Glutamatergic neuron (in vitro differentiated cells): ENCODE data around the gene ITGA8. TPM values are rescaled to one million over a fixed set of nuclear protein-coding genes. Genes with fewer than 3 reads are reported as not detected.

ENCODE experiments used
- DNase-seq: peaks from one replicate; pipeline ENCODE4 v3.0.0; 2022
- H3K27ac Mint-ChIP-seq: one replicate; pipeline ENCODE4 v1.8.0; 2020; ENCODE audit warnings: mild to moderate bottlenecking, mixed read lengths, inconsistent platforms; ENCODE audit not compliant: unreplicated experiment
- H3K27me3 Mint-ChIP-seq: one replicate; pipeline ENCODE4 v1.8.0; 2020; ENCODE audit warnings: mild to moderate bottlenecking, moderate library complexity, mixed read lengths, inconsistent platforms; ENCODE audit not compliant: unreplicated experiment
- H3K36me3 Mint-ChIP-seq: one replicate; pipeline ENCODE4 v1.8.0; 2020; ENCODE audit warnings: mild to moderate bottlenecking, mixed read lengths, inconsistent platforms; ENCODE audit not compliant: unreplicated experiment
- H3K4me1 Mint-ChIP-seq: one replicate; pipeline ENCODE4 v1.8.0; 2020; ENCODE audit warnings: mild to moderate bottlenecking, low read depth, mixed read lengths, inconsistent platforms; ENCODE audit not compliant: unreplicated experiment
- H3K4me3 Mint-ChIP-seq: one replicate; pipeline ENCODE4 v1.8.0; 2020; ENCODE audit warnings: mild to moderate bottlenecking, mixed read lengths, inconsistent platforms; ENCODE audit not compliant: unreplicated experiment
- H3K9me3 Mint-ChIP-seq: one replicate; pipeline ENCODE4 v1.8.0; 2020; ENCODE audit warnings: mild to moderate bottlenecking, moderate library complexity, mixed read lengths, inconsistent platforms; ENCODE audit not compliant: unreplicated experiment
- total RNA-seq: library from RNA; stranded (reverse); fragmentation: NEBNext Ultra II Directional; extraction: Animal tissue kit (Norgen Biotek cat#: 25700); gene quantifications from one replicate; pipeline ENCODE4 v1.2.1, GENCODE V29; 2021; ENCODE audit not compliant: unreplicated experiment
- TF ChIP-seq, protein P1 (sequence below): fragments of 200-600 bp; sonication (generic); IDR thresholded peaks from one replicate; pipeline ENCODE4 v1.5.0; 2021; ENCODE audit not compliant: partially characterized antibody, unreplicated experiment

The ITGA8 gene
- total RNA-seq, 1 donor from 2014 or later: 0.93 TPM

GRCh38 chr10:15759265-15759664, 39.5 kb upstream of the ITGA8 start:
- TF ChIP-seq, protein P1, sequence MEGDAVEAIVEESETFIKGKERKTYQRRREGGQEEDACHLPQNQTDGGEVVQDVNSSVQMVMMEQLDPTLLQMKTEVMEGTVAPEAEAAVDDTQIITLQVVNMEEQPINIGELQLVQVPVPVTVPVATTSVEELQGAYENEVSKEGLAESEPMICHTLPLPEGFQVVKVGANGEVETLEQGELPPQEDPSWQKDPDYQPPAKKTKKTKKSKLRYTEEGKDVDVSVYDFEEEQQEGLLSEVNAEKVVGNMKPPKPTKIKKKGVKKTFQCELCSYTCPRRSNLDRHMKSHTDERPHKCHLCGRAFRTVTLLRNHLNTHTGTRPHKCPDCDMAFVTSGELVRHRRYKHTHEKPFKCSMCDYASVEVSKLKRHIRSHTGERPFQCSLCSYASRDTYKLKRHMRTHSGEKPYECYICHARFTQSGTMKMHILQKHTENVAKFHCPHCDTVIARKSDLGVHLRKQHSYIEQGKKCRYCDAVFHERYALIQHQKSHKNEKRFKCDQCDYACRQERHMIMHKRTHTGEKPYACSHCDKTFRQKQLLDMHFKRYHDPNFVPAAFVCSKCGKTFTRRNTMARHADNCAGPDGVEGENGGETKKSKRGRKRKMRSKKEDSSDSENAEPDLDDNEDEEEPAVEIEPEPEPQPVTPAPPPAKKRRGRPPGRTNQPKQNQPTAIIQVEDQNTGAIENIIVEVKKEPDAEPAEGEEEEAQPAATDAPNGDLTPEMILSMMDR: no peak
- H3K27ac Mint-ChIP-seq: no peak overlapping the region

GRCh38 chr10:15758618-15759017, 38.9 kb upstream of the ITGA8 start:
- no peaks in the 10 kb centered on the region for H3K36me3 Mint-ChIP-seq
- no peaks in the 10 kb centered on the region for H3K4me1 Mint-ChIP-seq
- peaks cover 3% of the 10 kb centered on the region for H3K27me3 Mint-ChIP-seq
- H3K4me3 Mint-ChIP-seq: no peak overlapping the region
- no peak for DNase-seq
- TF ChIP-seq, protein P1: no peak
- no peak overlapping the region for H3K27ac Mint-ChIP-seq
- H3K9me3 Mint-ChIP-seq: no peaks in the 10 kb centered on the region

More at GRCh38 chr10:15759265-15759664, 39.5 kb upstream of the ITGA8 start:
- Mint-ChIP-seq H3K36me3 (peaks cover under 1% of the 10 kb centered on the region), H3K27me3 (peaks cover 3% of the 10 kb centered on the region), H3K9me3 (no peaks in the 10 kb centered on the region), H3K4me3 (no peak overlapping the region), H3K4me1 (no peaks in the 10 kb centered on the region)
- no peak for DNase-seq

GRCh38 chr10:15754937-15755336, 35.2 kb upstream of the ITGA8 start:
- H3K27ac Mint-ChIP-seq: no peak overlapping the region
- H3K4me1 Mint-ChIP-seq: no peaks in the 10 kb centered on the region
- TF ChIP-seq, protein P1: no peak
- no peaks in the 10 kb centered on the region for H3K27me3 Mint-ChIP-seq
- H3K4me3 Mint-ChIP-seq: no peak overlapping the region
- DNase-seq: no peak
- no peaks in the 10 kb centered on the region for H3K9me3 Mint-ChIP-seq
- no peaks in the 10 kb centered on the region for H3K36me3 Mint-ChIP-seq

DNA sequence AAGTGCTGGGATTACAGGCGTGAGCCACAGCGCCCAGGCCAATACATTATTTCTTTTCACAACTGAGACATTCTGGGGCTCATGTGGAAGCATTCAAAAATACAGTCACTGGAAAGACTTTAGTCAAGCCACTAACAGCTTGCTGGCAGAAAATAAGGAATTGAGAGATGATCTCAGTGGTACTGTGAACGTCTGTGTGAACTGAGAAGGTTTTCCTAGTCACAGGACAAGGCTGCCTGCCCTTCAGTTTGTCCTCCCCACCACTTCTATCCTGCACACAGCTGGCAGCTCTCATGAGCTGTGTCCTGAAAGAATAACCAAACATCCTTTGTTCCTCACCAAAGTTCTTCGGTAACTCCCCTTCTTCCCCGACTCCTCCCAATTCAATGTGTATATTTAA, 31.3 kb upstream of the ITGA8 start:
- peaks cover 12% of the 10 kb centered on the region for H3K4me1 Mint-ChIP-seq
- peaks cover 4% of the 10 kb centered on the region for H3K27me3 Mint-ChIP-seq
- TF ChIP-seq, protein P1: no peak
- no peaks in the 10 kb centered on the region for H3K36me3 Mint-ChIP-seq
- H3K9me3 Mint-ChIP-seq: no peaks in the 10 kb centered on the region
- no peak overlapping the region for H3K27ac Mint-ChIP-seq
- no peak for DNase-seq
- no peak overlapping the region for H3K4me3 Mint-ChIP-seq

DNA sequence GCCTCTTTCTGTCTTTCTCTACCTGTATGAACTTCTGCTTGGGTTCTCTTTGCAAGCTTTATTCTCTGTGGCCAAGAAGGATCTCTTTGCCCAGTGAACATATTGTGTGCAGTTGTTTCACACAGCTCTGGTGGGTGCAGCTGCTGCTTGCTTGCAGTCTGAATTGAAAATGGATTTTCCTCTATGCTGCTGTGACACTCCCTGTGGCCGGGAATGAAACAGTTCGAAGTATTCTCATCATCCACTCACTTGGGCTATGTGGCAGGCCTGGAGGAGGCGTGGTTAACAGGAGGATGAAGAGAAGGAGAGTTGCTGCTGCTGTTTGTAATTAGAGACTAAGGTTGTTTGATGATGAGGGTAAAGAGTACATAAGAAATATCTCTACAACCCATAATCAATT, 28.4 kb upstream of the ITGA8 start:
- TF ChIP-seq, protein P1: no peak
- Mint-ChIP-seq H3K4me1 (peaks cover 15% of the 10 kb centered on the region), H3K9me3 (no peaks in the 10 kb centered on the region), H3K36me3 (no peaks in the 10 kb centered on the region), H3K27me3 (peaks cover 7% of the 10 kb centered on the region), H3K27ac (peak overlapping the region; percentile 36), H3K4me3 (no peak overlapping the region)
- DNase-seq: no peak
